Fibroblast of lung (primary cell): ENCODE results near the gene TRIM3. TPM values are rescaled to one million over a fixed set of nuclear protein-coding genes. Genes with fewer than 3 reads are reported as not detected.

Experiments
- DNase-seq, 2 donors: peaks; one replicate each; pipeline versions ENCODE4 v3.0.0 to v3.0.0-alpha.2; 2010; ENCODE audit warnings: low read depth in 2 of 2
- H2AFZ ChIP-seq: 2 replicates; pipeline ENCODE4 v1.5.1; 2012; ENCODE audit warnings: low read length, control low read depth, inconsistent platforms
- H3K27ac ChIP-seq: 2 replicates; pipeline ENCODE4 v1.5.1; 2011; ENCODE audit warnings: low read length, control low read depth; ENCODE audit not compliant: insufficient read depth
- H3K27me3 ChIP-seq: 2 replicates; pipeline ENCODE4 v1.5.1; 2011; ENCODE audit warnings: mild to moderate bottlenecking, low read length; ENCODE audit not compliant: control insufficient read depth, insufficient read depth
- H3K36me3 ChIP-seq: 2 replicates; pipeline ENCODE4 v1.5.1; 2011; ENCODE audit warnings: low read length; ENCODE audit not compliant: control insufficient read depth, insufficient read depth
- H3K4me1 ChIP-seq: 2 replicates; pipeline ENCODE4 v1.5.1; 2011; ENCODE audit warnings: low read length; ENCODE audit not compliant: control insufficient read depth, insufficient read depth; ENCODE audit errors: extremely low read depth
- H3K4me2 ChIP-seq: 2 replicates; pipeline ENCODE4 v1.5.1; 2011; ENCODE audit warnings: low read length, control low read depth; ENCODE audit not compliant: insufficient read depth; ENCODE audit errors: extremely low read depth
- H3K4me3 ChIP-seq, 4 experiments: fragments of 200-600 bp in 1 of 4; sonication (generic) in 1 of 4; replicated peaks in 1 of 4; 2 replicates each; pipeline ENCODE4 v1.5.1; 2011 to 2016; ENCODE audit warnings: low read length in 4 of 4, low read depth in 3 of 4, mild to moderate bottlenecking in 3 of 4, control low read depth in 2 of 4, inconsistent platforms in 1 of 4, mixed read lengths in 1 of 4; ENCODE audit not compliant: insufficient read depth in 1 of 4; ENCODE audit errors: control extremely low read depth in 1 of 4
- H3K79me2 ChIP-seq: 2 replicates; pipeline ENCODE4 v1.5.1; 2012; ENCODE audit warnings: mild to moderate bottlenecking, low read length, inconsistent platforms; ENCODE audit not compliant: control insufficient read depth, insufficient read depth
- H3K9ac ChIP-seq: 2 replicates; pipeline ENCODE4 v1.5.1; 2011; ENCODE audit warnings: mild to moderate bottlenecking, low read length, control low read depth; ENCODE audit not compliant: insufficient read depth
- H3K9me3 ChIP-seq: 2 replicates; pipeline ENCODE4 v1.5.1; 2012; ENCODE audit warnings: low read depth, low read length; ENCODE audit not compliant: control insufficient read depth, insufficient read depth
- H4K20me1 ChIP-seq: 2 replicates; pipeline ENCODE4 v1.5.1; 2011; ENCODE audit warnings: low read length; ENCODE audit not compliant: control insufficient read depth, insufficient read depth; ENCODE audit errors: extremely low read depth
- CTCF ChIP-seq, 2 donors: IDR thresholded peaks in 1 of 2; conservative IDR thresholded peaks in 1 of 2; 1 replicate in 1 of 2; 2 replicates in 1 of 2; pipeline ENCODE4 v1.5.1; 2011 to 2012; ENCODE audit warnings: low read length in 2 of 2, control low read depth in 1 of 2, inconsistent platforms in 1 of 2, low read depth in 1 of 2, mild to moderate bottlenecking in 1 of 2
- EZH2 ChIP-seq: IDR thresholded peaks from 2 replicates; pipeline ENCODE4 v1.5.1; 2012; ENCODE audit warnings: low read length, control low read depth, mild to moderate bottlenecking; ENCODE audit errors: missing control alignments
- polyA plus RNA-seq, 2 donors: library from polyadenylated mRNA; depleted of rRNA in 1 of 2; stranded (reverse) in 1 of 2; unstranded in 1 of 2; fragments of >200 nt; gene quantifications; 2 replicates each; pipeline ENCODE4 v1.2.1, GENCODE V29; 2011 to 2012; ENCODE audit warnings: missing spikeins in 1 of 2
- total RNA-seq: library from RNA; depleted of rRNA; stranded (reverse); fragments of >200 nt; gene quantifications from 2 replicates; pipeline ENCODE4 v1.2.1, GENCODE V29; 2014

Gene TRIM3
- total and polyA plus RNA-seq, 2 donors (not counting 1 experiment from before 2014, with no cell fraction given): 11.4 to 29.7 TPM

- no peak for DNase-seq
- peaks cover 12% of the 10 kb centered on the region for H3K4me1 ChIP-seq
- H4K20me1 ChIP-seq: no peaks in the 10 kb centered on the region
- no peaks in the 10 kb centered on the region for H3K27me3 ChIP-seq
- TF ChIP-seq CTCF (conservative IDR thresholded peaks at IDR 0.05 in 1 of 2, IDR thresholded peaks at IDR 0.05 in 1 of 2; ENCODE audit: low read depth in 1 of 2, low read length in 2 of 2): no peak
- TF ChIP-seq EZH2: no peak
- H3K9me3 ChIP-seq: no peaks in the 10 kb centered on the region
- H3K4me2 ChIP-seq: peak overlapping the region; percentile 26
- H3K4me3 ChIP-seq: no peak overlapping the region
- H3K27ac ChIP-seq: no peak overlapping the region
- peaks cover 4% of the 10 kb centered on the region for H3K36me3 ChIP-seq
- peaks cover 11% of the 10 kb centered on the region for H3K79me2 ChIP-seq
- H2AFZ ChIP-seq: peak overlapping the region; percentile 78
- H3K9ac ChIP-seq: no peak overlapping the region
These were observed 4.1 kb downstream of the TRIM3 start for GRCh38 chr11:6469599-6469998.

GRCh38 chr11:6468712-6469495 is 4.8 kb downstream of the TRIM3 start:
- Histone ChIP-seq H3K9ac (no peak overlapping the region), H3K79me2 (peaks cover 11% of the 10 kb centered on the region), H3K27ac (no peak overlapping the region), H2AFZ (peak overlapping the region; percentile 78), H3K27me3 (no peaks in the 10 kb centered on the region), H3K9me3 (no peaks in the 10 kb centered on the region), H3K4me1 (peaks cover 11% of the 10 kb centered on the region), H4K20me1 (no peaks in the 10 kb centered on the region), H3K4me3 (no peak overlapping the region), H3K36me3 (peaks cover 4% of the 10 kb centered on the region), H3K4me2 (peak overlapping the region; percentile 26)
- TF ChIP-seq CTCF (conservative IDR thresholded peaks at IDR 0.05 in 1 of 2, IDR thresholded peaks at IDR 0.05 in 1 of 2; ENCODE audit: low read depth in 1 of 2, low read length in 2 of 2) (no peak), EZH2 (no peak)
- peak; percentile 55 to 87 for DNase-seq

GRCh38 chr11:6459099-6459450 is 14.7 kb downstream of the TRIM3 start:
- no peaks in the 10 kb centered on the region for H4K20me1 ChIP-seq
- TF ChIP-seq EZH2: no peak
- no peak for TF ChIP-seq CTCF (conservative IDR thresholded peaks at IDR 0.05 in 1 of 2, IDR thresholded peaks at IDR 0.05 in 1 of 2; ENCODE audit: low read depth in 1 of 2, low read length in 2 of 2)
- no peak overlapping the region for H3K4me2 ChIP-seq
- DNase-seq: no peak
- H2AFZ ChIP-seq: no peak overlapping the region
- H3K4me1 ChIP-seq: no peaks in the 10 kb centered on the region
- no peak overlapping the region for H3K9ac ChIP-seq
- H3K79me2 ChIP-seq: no peaks in the 10 kb centered on the region
- H3K27me3 ChIP-seq: no peaks in the 10 kb centered on the region
- H3K27ac ChIP-seq: no peak overlapping the region
- peaks cover 19% of the 10 kb centered on the region for H3K36me3 ChIP-seq
- H3K4me3 ChIP-seq: no peak overlapping the region
- H3K9me3 ChIP-seq: no peaks in the 10 kb centered on the region
